ENCODE measurements around the gene SLX4.

The SLX4 gene

DNA sequence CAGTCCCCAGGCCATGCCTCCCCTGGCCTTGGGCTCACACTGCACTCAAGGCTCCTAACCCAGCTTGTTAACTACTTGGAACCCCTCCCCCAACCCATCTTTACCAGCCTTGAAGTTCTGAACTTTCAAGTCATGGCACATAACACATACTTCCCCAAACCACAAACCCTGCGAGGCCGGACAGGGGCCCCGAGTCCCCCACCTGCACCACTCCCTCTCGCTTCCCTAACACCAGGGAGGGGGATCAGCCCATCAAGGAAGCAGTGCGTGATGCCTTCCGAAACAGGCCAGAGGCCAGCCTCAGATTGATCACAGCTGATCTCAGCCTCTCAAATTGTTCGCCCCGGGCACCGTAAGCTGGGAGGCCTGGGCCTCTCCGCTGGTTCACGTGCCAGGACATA lies 31.2 kb downstream of the SLX4 start:
- ATAC-seq = no peak
- TF ChIP-seq GLIS3 (CRISPR knock-in tag; IDR thresholded peaks at IDR 0.05) = no peak
- TF ChIP-seq, protein P1, sequence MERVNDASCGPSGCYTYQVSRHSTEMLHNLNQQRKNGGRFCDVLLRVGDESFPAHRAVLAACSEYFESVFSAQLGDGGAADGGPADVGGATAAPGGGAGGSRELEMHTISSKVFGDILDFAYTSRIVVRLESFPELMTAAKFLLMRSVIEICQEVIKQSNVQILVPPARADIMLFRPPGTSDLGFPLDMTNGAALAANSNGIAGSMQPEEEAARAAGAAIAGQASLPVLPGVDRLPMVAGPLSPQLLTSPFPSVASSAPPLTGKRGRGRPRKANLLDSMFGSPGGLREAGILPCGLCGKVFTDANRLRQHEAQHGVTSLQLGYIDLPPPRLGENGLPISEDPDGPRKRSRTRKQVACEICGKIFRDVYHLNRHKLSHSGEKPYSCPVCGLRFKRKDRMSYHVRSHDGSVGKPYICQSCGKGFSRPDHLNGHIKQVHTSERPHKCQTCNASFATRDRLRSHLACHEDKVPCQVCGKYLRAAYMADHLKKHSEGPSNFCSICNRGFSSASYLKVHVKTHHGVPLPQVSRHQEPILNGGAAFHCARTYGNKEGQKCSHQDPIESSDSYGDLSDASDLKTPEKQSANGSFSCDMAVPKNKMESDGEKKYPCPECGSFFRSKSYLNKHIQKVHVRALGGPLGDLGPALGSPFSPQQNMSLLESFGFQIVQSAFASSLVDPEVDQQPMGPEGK (CRISPR knock-in tag; IDR thresholded peaks at IDR 0.05; ENCODE audit: borderline replicate concordance) = no peak
- no peak for TF ChIP-seq ZNF565 (CRISPR knock-in tag; conservative IDR thresholded peaks at IDR 0.05; ENCODE audit: low read depth)
- no peak for TF ChIP-seq SNAI2 (CRISPR knock-in tag; IDR thresholded peaks at IDR 0.05)
- TF ChIP-seq ARNTL (CRISPR knock-in tag; IDR thresholded peaks at IDR 0.05; ENCODE audit: borderline replicate concordance, low read depth) = no peak
- TF ChIP-seq ZFP3 (CRISPR knock-in tag; IDR thresholded peaks at IDR 0.05) = no peak
- no peak for TF ChIP-seq TSHZ2 (CRISPR knock-in tag; IDR thresholded peaks at IDR 0.05)
- no peak for TF ChIP-seq TOX (CRISPR knock-in tag; IDR thresholded peaks at IDR 0.05; ENCODE audit: borderline replicate concordance)
- no peak for TF ChIP-seq OSR1 (CRISPR knock-in tag; IDR thresholded peaks at IDR 0.05)
- no peak for TF ChIP-seq ZFP30 (CRISPR knock-in tag; IDR thresholded peaks at IDR 0.05)
- TF ChIP-seq, protein P2, sequence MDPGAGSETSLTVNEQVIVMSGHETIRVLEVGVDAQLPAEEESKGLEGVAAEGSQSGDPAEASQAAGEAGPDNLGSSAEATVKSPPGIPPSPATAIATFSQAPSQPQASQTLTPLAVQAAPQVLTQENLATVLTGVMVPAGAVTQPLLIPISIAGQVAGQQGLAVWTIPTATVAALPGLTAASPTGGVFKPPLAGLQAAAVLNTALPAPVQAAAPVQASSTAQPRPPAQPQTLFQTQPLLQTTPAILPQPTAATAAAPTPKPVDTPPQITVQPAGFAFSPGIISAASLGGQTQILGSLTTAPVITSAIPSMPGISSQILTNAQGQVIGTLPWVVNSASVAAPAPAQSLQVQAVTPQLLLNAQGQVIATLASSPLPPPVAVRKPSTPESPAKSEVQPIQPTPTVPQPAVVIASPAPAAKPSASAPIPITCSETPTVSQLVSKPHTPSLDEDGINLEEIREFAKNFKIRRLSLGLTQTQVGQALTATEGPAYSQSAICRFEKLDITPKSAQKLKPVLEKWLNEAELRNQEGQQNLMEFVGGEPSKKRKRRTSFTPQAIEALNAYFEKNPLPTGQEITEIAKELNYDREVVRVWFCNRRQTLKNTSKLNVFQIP (CRISPR knock-in tag; IDR thresholded peaks at IDR 0.05; ENCODE audit: borderline replicate concordance, low read depth) = no peak

- TF ChIP-seq, protein P1 (CRISPR knock-in tag; IDR thresholded peaks at IDR 0.05; ENCODE audit: borderline replicate concordance) = no peak
- TF ChIP-seq ZNF70 (CRISPR knock-in tag; IDR thresholded peaks at IDR 0.05) (no peak), RARB (CRISPR knock-in tag; IDR thresholded peaks at IDR 0.05) (no peak), CSDC2 (CRISPR knock-in tag; IDR thresholded peaks at IDR 0.05) (no peak), ESRRG (CRISPR knock-in tag; IDR thresholded peaks at IDR 0.05) (no peak), SNAI2 (CRISPR knock-in tag; IDR thresholded peaks at IDR 0.05) (no peak)
- ATAC-seq = no peak
These were observed 31.6 kb downstream of the SLX4 start for GRCh38 chr16:3579776-3580175.

- ATAC-seq = no peak; the same call in 2 of the 3 replicates
- TF ChIP-seq TOX (CRISPR knock-in tag; IDR thresholded peaks at IDR 0.05; ENCODE audit: borderline replicate concordance) (no peak), GLIS3 (CRISPR knock-in tag; IDR thresholded peaks at IDR 0.05) (no peak), ZNF565 (CRISPR knock-in tag; conservative IDR thresholded peaks at IDR 0.05; ENCODE audit: low read depth) (no peak), ARNTL (CRISPR knock-in tag; IDR thresholded peaks at IDR 0.05; ENCODE audit: borderline replicate concordance, low read depth) (no peak), ZC3H10 (CRISPR knock-in tag; IDR thresholded peaks at IDR 0.05) (no peak), SNAI2 (CRISPR knock-in tag; IDR thresholded peaks at IDR 0.05) (no peak), ZFP30 (CRISPR knock-in tag; IDR thresholded peaks at IDR 0.05) (no peak), CSDC2 (CRISPR knock-in tag; IDR thresholded peaks at IDR 0.05) (no peak), TCF4 (CRISPR knock-in tag; IDR thresholded peaks at IDR 0.05; ENCODE audit: borderline replicate concordance) (no peak), CSRNP3 (CRISPR knock-in tag; IDR thresholded peaks at IDR 0.05) (no peak), RARB (CRISPR knock-in tag; IDR thresholded peaks at IDR 0.05) (no peak)
These were observed 32.5 kb downstream of the SLX4 start for GRCh38 chr16:3578610-3579551.
